ENCODE measurements around the gene STARD10.

- no peak for TF ChIP-seq EGR1 (IDR thresholded peaks at IDR 0.05; ENCODE audit: low read depth)
- no peak for TF ChIP-seq POLR2A (IDR thresholded peaks at IDR 0.05; ENCODE audit: borderline replicate concordance, extremely low read depth, insufficient read depth, insufficient read length)
Measured at GRCh38 chr11:72821221-72821919, 27.5 kb upstream of the STARD10 start.

Measured in HCT116 (cell line).